ENCODE data around the gene DXO.

Gene DXO

GRCh38 chr6:31958741-31959739, 12.9 kb downstream of the DXO start, which contains the start of the genes NELFE and SKIC2:
NELFE (minus strand) TSS chr6:31958971; CDS start chr6:31958446, 525 bp downstream.
SKIC2 (plus strand) TSS chr6:31959175; CDS start chr6:31959193, 18 bp downstream.
- Histone ChIP-seq H3K4me1 (peaks cover 0 to 27% (median 21%) of the 10 kb centered on the region in 4 donors), H3K27me3 (no peaks in the 10 kb centered on the region), H3K36me3 (peaks cover 58 to 70% (median 66%) of the 10 kb centered on the region in 3 donors), H3K27ac (peak within 1 kb of the TSS; percentile 88 to 94), H3K9me3 (no peaks in the 10 kb centered on the region), H3K4me3 (peak within 1 kb of the TSS; percentile 77 to 87)
- intact Hi-C loops (cut with DNase I; ENCODE audit: low total_unique reads): no loop called here
- peak; percentile 96 to 99 for DNase-seq
- no peak for TF ChIP-seq CTCF (IDR thresholded peaks at IDR 0.05)

- DNase-seq: no peak
- H3K27me3 ChIP-seq: no peaks in the 10 kb centered on the region
- intact Hi-C loops (cut with DNase I; ENCODE audit: low total_unique reads): no loop called here
- H3K4me3 ChIP-seq: peak overlapping the region; percentile 77 to 87
- no peaks in the 10 kb centered on the region for H3K9me3 ChIP-seq
- peak overlapping the region; percentile 88 to 94 for H3K27ac ChIP-seq
- H3K36me3 ChIP-seq: peaks cover 58 to 70% (median 66%) of the 10 kb centered on the region in 3 donors
- TF ChIP-seq CTCF (IDR thresholded peaks at IDR 0.05): no peak
- peaks cover 0 to 27% (median 21%) of the 10 kb centered on the region in 4 donors for H3K4me1 ChIP-seq
These were observed 13.6 kb downstream of the DXO start for GRCh38 chr6:31958412-31958740.

GRCh38 chr6:31956796-31957195, 15.1 kb downstream of the DXO start:
- Histone ChIP-seq H3K4me3 (no peak overlapping the region), H3K4me1 (peaks cover 0 to 27% (median 21%) of the 10 kb centered on the region in 4 donors), H3K27me3 (no peaks in the 10 kb centered on the region), H3K27ac (no peak overlapping the region), H3K9me3 (no peaks in the 10 kb centered on the region), H3K36me3 (peaks cover 58 to 70% (median 59%) of the 10 kb centered on the region in 3 donors)
- TF ChIP-seq CTCF (IDR thresholded peaks at IDR 0.05): no peak
- no peak for DNase-seq
- intact Hi-C loops (cut with DNase I; ENCODE audit: low total_unique reads): no loop called here

GRCh38 chr6:31954511-31954910, 17.4 kb downstream of the DXO start:
- peaks cover 50 to 69% (median 55%) of the 10 kb centered on the region in 3 donors for H3K36me3 ChIP-seq
- intact Hi-C loops (cut with DNase I; ENCODE audit: low total_unique reads): loop anchor here (5.0 kb wide), 1 partner anchor 47 kb away; no protein-coding TSS in a partner anchor
- no peaks in the 10 kb centered on the region for H3K27me3 ChIP-seq
- H3K4me3 ChIP-seq: no peak overlapping the region
- H3K9me3 ChIP-seq: no peaks in the 10 kb centered on the region
- H3K4me1 ChIP-seq: peaks cover 0 to 19% (median 16%) of the 10 kb centered on the region in 4 donors
- no peak overlapping the region for H3K27ac ChIP-seq
- DNase-seq: no peak
- no peak for TF ChIP-seq CTCF (IDR thresholded peaks at IDR 0.05)

- intact Hi-C loops (cut with DNase I; ENCODE audit: low total_unique reads): loop anchor here (5.0 kb wide), 1 partner anchor 46 kb away; no protein-coding TSS in a partner anchor
- no peak for TF ChIP-seq CTCF (IDR thresholded peaks at IDR 0.05)
- no peaks in the 10 kb centered on the region for H3K9me3 ChIP-seq
- no peaks in the 10 kb centered on the region for H3K27me3 ChIP-seq
- no peak overlapping the region for H3K4me3 ChIP-seq
- H3K4me1 ChIP-seq: peaks cover 0 to 10% (median 6%) of the 10 kb centered on the region in 4 donors
- peaks cover 50 to 69% (median 55%) of the 10 kb centered on the region in 3 donors for H3K36me3 ChIP-seq
- no peak for DNase-seq
- peak overlapping the region in 1 of 2 donors; percentile 51 for H3K27ac ChIP-seq
These were observed 19.0 kb downstream of the DXO start for GRCh38 chr6:31952890-31953289.
